GM18861 (cell line): ENCODE data around the gene RBM22.
"Not testable (repeated sequence)": the region's sequence is repeated elsewhere in the genome, so short reads cannot be mapped to it uniquely, and the experiment has no call there.

ENCODE experiments used
- ATAC-seq: cut with Tn5 transposase; IDR thresholded peaks from one replicate; pipeline ENCODE4 v1.9.1; 2021; ENCODE audit not compliant: unreplicated experiment

Gene RBM22

GRCh38 chr5:150700594-150701377, at the start of gene RBM22:
Gene RBM22, minus strand, starts transcription at chr5:150701062. Its CDS starts 77 bp downstream, at chr5:150700985.
- ATAC-seq: peak; percentile 87

- ATAC-seq: no peak
Observed at GRCh38 chr5:150750469-150750868, 49.6 kb upstream of the RBM22 start.

DNA sequence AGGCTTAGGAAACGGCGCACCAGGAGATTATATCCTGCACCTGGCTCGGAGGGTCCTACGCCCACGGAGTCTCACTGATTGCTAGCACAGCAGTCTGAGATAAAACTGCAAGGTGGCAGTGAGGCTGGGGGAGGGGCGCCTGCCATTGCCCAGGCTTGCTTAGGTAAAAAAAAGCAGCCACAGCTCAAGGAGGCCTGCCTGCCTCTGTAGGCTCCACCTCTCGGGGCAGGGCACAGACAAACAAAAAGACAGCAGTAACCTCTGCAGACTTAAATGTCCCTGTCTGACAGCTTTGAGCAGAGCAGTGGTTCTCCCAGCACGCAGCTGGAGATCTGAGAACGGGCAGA, 42.3 kb upstream of the RBM22 start:
- not testable (repeated sequence) for ATAC-seq

- ATAC-seq: not testable (repeated sequence)
Observed at GRCh38 chr5:150742455-150743141, 41.7 kb upstream of the RBM22 start.

GRCh38 chr5:150740992-150741391, 40.1 kb upstream of the RBM22 start:
- ATAC-seq: no peak

GRCh38 chr5:150738862-150739261, 38.0 kb upstream of the RBM22 start:
- no peak for ATAC-seq

DNA sequence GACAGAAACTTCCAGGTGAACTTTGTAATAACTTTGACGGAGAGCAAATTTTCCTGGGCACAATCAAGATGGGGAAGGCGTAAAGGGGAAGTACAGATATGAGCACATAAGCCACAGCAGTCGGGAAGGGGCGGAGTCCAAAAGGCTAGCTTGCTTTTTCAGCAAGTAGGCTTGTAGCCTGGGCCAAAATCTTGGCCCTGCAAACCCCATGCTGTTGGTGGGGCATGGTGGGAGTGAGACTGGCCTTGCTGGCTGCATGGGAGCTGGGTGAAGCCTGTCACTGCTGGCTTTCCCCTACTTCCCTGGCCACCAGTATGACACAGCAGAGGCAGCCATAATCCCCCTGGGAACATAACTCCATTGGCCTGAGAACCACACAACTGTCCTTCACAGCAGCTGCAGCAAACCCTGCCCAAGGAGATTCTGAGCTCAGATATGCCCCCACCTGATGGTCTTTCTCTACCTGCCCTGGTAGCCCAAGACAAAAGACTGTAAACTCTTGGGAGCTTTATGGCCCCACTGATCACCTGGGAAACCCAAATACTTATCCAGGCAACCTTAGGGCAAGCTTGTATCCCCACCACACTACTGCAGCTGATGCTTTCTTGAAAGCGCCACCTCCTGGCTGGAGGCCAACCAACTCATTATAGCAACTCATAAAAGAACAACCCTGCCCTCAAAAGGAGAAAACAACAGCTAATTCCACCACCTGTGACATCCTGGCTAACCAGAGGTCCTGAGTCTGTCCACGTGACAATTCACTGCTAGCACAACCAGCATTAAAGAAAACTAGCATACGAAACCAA, 33.9 kb upstream of the RBM22 start:
- peak; percentile 81 for ATAC-seq

DNA sequence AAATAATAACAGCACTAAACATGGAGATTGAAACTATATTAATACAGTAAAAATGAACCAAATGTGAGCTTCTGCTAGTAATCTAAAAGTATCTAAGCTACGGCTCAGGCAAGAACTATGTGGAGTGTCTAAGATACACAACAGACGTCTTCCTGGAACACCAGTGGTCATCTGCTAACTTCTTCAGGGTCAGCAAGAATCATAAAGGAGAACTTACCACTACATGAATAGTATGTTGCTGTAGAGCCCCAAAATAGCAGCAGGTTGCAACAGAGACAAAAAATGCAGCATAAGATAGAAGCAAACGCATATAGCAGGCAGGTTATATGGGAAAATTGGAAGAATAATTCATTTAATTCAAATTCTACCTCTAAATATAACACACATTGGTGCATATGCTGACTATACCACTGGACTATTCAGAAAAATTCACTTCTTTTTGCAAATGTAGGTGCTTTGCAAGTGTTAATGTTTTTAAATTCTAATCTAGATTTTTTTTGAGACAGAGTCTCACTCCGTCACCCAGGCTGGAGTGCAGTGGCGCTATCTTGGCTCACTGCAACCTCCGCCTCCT, 30.9 kb upstream of the RBM22 start:
- no peak for ATAC-seq

GRCh38 chr5:150729859-150730258, 29.0 kb upstream of the RBM22 start:
- ATAC-seq: no peak

- ATAC-seq: no peak
Observed at GRCh38 chr5:150723845-150724244, 23.0 kb upstream of the RBM22 start.

DNA sequence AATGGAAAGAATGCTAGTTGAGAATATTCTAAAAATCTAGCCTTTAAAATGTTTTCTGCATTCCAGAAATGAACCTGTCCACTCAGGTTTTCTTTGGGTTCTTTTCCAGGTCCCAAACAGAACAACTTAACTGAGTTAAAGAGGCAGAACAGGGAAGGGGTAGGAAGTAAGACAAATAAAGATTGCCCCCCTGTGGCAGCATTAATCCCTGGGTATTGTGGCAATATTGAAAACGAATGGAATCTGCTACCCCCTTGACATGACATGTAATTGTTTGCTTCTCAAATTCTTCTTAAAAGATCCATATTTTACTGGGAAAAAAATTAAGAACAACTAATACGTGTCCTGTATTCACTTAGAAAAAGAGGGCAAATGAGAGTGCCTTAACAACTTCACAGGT, 9.3 kb upstream of the RBM22 start:
- ATAC-seq: no peak

DNA sequence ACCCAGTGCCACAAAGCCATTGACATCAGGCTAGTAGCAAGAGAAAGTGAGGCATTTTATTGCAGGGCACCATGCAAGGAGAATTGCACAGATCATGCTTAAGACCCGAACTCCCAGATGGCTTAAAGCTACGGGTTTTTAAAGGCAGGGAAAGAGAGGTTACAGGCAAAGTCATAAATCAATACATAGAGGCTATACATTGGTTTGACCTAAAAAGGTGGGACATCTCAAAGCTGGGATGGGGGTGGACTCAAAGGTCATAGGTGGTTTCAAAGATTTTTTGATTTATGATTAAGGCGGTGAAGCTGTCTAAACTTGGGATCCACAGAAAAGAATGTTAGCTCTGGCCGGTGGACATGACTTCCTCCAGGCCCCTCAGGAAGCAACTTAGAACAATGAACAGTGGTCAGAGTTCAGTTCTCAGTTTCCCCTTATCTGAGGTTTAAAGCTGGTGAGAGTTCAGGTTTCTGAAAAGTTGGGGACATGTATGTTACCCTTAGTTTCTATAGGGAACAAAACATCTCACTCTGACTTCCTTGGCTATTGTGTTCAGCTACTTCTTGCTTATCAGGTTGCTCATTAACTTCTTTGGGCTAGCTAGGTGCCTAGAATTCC, 6.0 kb upstream of the RBM22 start:
- ATAC-seq: no peak

- no peak for ATAC-seq
Observed at GRCh38 chr5:150703762-150704161, 2.9 kb upstream of the RBM22 start.

- peak; percentile 14 for ATAC-seq
Observed at GRCh38 chr5:150700246-150700593, 642 bp downstream of the RBM22 start.

DNA sequence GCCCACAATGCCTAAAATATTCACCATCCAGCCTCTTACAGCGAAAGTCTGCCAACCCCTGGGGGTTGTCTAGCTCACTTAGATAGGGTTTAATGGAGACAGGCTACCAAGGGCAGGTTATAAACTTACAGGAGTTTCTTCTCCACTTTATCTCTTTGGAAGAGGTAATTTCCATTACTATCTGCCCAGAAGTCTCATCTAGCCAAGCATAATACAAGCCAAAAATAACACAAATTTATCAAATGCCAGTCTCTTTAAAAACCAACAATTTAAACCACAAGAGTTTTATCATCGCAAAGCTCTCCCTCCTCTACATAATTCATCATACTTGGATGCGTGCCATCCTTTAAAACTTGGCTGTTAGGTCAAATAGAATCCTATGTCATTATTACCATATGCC, 6.2 kb downstream of the RBM22 start:
- ATAC-seq: no peak

- no peak for ATAC-seq
Observed at GRCh38 chr5:150692276-150692675, 8.6 kb downstream of the RBM22 start.

DNA sequence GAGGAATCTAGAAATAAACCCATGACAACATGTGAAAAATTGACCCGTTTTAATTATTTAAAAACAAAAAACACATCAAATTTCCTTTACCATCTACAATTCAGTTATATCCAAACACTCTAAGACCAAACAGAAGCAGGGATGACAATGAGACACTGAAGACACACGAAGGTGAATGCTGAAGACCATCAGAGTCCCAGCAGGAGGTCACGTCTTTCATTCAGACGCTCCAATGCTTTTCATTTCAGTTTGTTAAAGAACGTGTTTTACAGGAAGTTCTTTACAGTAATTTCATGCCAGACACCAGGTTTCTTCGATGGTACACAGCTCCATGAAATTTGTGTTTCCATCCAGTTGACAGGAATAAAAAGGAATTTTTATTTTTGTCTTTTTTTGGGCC, 10.1 kb downstream of the RBM22 start:
- ATAC-seq: no peak

GRCh38 chr5:150689120-150689519, 11.7 kb downstream of the RBM22 start:
- ATAC-seq: no peak

- no peak for ATAC-seq
Observed at GRCh38 chr5:150676578-150676977, 24.3 kb downstream of the RBM22 start.

GRCh38 chr5:150675069-150675468, 25.8 kb downstream of the RBM22 start:
- ATAC-seq: no peak

- no peak for ATAC-seq
Observed at GRCh38 chr5:150674341-150674821, 26.5 kb downstream of the RBM22 start.
